ENCODE results near the gene YDJC. TPM values are rescaled to one million over a fixed set of nuclear protein-coding genes. Genes with fewer than 3 reads are reported as not detected.
"Not testable (repeated sequence)": the region's sequence is repeated elsewhere in the genome, so short reads cannot be mapped to it uniquely, and the experiment has no call there.

YDJC gene
- polyA plus RNA-seq, 1 experiment, result 20.0 TPM

DNA sequence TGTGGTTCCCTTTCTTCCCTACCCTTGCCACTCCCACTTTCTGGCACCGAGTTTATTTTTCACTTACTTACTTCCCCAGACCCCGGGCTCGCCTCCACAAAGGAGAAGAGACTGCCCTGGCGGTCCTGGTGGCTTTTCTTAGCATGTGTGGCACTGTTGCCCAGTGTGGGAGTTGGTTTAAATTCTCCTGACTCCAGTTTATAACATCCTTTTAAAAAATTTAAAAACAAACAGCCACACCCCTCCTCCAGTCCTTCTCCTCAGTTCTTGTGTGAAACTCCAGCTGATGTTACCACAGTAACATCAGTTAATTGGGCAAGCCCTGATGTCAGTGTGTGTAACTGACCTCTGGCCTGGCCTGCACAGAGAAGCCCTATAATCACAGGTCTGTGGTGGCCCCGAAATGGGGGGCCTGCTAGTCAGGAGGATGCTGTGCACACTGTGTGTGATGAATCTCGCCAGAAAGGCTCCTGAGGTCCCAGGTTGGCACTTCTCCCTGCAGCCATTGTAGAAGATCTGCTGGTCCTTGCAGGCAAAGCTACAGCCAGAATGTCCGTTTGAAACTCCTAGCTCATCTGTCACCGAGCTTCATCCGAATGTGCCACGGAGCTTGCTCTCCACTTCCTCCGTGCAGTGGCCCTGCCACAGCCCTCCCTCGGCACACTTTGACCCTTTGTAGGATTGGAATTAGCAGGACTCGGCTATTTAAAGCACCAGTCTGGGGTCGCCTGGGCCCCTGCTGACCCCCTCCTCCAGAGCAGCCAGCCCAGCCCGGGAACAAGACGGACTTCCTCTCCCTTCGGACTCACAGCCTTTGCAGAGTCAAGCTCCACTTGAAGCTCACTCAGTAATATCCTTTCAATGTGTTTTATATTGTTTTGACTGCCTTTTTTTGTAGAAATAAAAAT is 7.6 kb downstream of the YDJC start:
- ChIA-PET CTCF (interaction anchor here (0.8 to 1.9 kb wide), 4 partner anchors 9 to 25 kb away, joined by 3 to 6 read pairs (median 3); no protein-coding TSS in a partner anchor), POLR2A (no interaction called here)
- no peak for DNase-seq (ENCODE audit: low read depth)
- Histone ChIP-seq H3K36me3 (ENCODE audit: control insufficient read depth, insufficient read depth, low read length) (peaks cover 4% of the 10 kb centered on the region), H3K27me3 (ENCODE audit: control insufficient read depth, insufficient read depth, low read length) (no peaks in the 10 kb centered on the region), H3K4me3 (ENCODE audit: low read depth, low read length) (no peak overlapping the region)
- TF ChIP-seq, protein P1, sequence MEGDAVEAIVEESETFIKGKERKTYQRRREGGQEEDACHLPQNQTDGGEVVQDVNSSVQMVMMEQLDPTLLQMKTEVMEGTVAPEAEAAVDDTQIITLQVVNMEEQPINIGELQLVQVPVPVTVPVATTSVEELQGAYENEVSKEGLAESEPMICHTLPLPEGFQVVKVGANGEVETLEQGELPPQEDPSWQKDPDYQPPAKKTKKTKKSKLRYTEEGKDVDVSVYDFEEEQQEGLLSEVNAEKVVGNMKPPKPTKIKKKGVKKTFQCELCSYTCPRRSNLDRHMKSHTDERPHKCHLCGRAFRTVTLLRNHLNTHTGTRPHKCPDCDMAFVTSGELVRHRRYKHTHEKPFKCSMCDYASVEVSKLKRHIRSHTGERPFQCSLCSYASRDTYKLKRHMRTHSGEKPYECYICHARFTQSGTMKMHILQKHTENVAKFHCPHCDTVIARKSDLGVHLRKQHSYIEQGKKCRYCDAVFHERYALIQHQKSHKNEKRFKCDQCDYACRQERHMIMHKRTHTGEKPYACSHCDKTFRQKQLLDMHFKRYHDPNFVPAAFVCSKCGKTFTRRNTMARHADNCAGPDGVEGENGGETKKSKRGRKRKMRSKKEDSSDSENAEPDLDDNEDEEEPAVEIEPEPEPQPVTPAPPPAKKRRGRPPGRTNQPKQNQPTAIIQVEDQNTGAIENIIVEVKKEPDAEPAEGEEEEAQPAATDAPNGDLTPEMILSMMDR (IDR thresholded peaks at IDR 0.05; ENCODE audit: insufficient read depth, low read depth, low read length), result no peak

DNA sequence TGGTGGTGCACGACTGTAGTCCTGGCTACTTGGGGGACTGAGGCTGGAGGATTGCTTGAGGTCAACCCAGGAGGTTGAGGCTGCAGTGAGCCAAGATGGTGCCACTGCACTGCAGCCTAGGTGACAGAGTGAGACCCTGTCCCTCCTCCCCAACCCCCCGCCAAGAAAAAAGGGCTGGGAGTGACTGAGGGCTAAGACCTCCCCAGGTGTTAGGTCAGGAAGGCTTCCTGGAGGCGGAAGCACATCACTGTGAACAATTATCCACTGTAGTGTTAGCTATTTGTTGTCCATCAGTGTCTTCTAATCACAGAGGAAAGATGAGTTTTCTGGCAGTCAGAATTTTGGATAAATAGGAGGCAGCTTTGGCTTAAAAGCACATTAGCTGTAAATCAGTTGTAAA is 8.8 kb downstream of the YDJC start:
- Histone ChIP-seq H3K36me3 (ENCODE audit: control insufficient read depth, insufficient read depth, low read length) (peaks cover 4% of the 10 kb centered on the region), H3K4me3 (ENCODE audit: low read depth, low read length) (no peak overlapping the region), H3K27me3 (ENCODE audit: control insufficient read depth, insufficient read depth, low read length) (no peaks in the 10 kb centered on the region)
- no peak for DNase-seq (ENCODE audit: low read depth)
- ChIA-PET CTCF (interaction anchor here (1.1 kb wide), 1 partner anchor 15 kb away, joined by 3 read pairs; no protein-coding TSS in a partner anchor), POLR2A (no interaction called here)
- TF ChIP-seq, protein P1 (IDR thresholded peaks at IDR 0.05; ENCODE audit: insufficient read depth, low read depth, low read length), result no peak

DNA sequence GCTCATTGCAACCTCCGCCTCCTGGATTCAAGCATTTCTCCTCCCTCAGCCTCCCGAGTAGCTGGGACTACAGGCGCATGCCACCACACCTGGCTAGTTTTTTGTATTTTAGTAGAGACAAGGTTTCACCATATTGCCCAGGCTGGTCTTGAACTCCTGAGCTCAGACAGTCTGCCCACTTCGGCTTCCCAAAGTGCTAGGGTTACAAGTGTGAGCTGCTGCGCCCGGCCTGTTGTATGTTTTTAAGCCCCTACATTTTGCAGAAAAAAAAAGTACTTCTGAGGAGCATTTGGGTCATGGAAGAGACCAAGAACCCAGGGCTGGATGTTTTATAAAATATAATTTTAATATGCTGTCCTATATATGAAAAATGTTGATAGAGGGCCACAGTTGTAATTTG is 12.5 kb downstream of the YDJC start:
- H3K4me3 ChIP-seq (ENCODE audit: low read depth, low read length); DNase-seq (ENCODE audit: low read depth); POLR2A ChIA-PET; H3K27me3 ChIP-seq (ENCODE audit: control insufficient read depth, insufficient read depth, low read length); H3K36me3 ChIP-seq (ENCODE audit: control insufficient read depth, insufficient read depth, low read length): not testable (repeated sequence)
- CTCF ChIA-PET, result interaction anchor here (0.8 to 6.3 kb wide), 4 partner anchors 11 to 24 kb away, joined by 3 to 35 read pairs (median 4); partner anchors contain the start of gene YDJC

DNA sequence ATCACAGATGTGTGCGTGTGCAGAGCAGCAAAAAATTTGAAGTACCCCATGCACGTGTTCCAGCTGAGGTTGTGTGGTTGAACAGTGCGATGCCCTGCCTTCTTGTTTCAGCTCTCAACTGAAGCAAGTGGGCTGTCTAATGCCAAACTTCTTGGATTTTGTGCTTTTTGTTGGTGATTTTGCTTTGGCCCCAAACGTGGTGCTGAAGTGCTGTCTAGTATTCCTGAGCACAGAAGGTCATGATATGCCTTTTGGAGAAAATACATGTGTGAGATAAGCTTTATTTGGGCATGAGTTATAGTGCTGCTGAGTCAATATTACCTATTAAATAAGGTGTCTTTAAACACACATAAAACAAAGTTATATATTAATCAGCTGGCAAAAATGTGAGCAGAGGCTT is 14.1 kb downstream of the YDJC start:
- TF ChIP-seq, protein P1 (IDR thresholded peaks at IDR 0.05; ENCODE audit: insufficient read depth, low read depth, low read length), result no peak
- H3K36me3 ChIP-seq (ENCODE audit: control insufficient read depth, insufficient read depth, low read length), result peaks cover 16% of the 10 kb centered on the region
- H3K27me3 ChIP-seq (ENCODE audit: control insufficient read depth, insufficient read depth, low read length), result no peaks in the 10 kb centered on the region
- no peak for DNase-seq (ENCODE audit: low read depth)
- ChIA-PET CTCF (interaction anchor here (1.7 to 6.3 kb wide), 2 partner anchors 9 to 12 kb away, joined by 4 to 35 read pairs; partner anchors contain the start of gene YDJC), POLR2A (no interaction called here)
- no peak overlapping the region for H3K4me3 ChIP-seq (ENCODE audit: low read depth, low read length)

DNA sequence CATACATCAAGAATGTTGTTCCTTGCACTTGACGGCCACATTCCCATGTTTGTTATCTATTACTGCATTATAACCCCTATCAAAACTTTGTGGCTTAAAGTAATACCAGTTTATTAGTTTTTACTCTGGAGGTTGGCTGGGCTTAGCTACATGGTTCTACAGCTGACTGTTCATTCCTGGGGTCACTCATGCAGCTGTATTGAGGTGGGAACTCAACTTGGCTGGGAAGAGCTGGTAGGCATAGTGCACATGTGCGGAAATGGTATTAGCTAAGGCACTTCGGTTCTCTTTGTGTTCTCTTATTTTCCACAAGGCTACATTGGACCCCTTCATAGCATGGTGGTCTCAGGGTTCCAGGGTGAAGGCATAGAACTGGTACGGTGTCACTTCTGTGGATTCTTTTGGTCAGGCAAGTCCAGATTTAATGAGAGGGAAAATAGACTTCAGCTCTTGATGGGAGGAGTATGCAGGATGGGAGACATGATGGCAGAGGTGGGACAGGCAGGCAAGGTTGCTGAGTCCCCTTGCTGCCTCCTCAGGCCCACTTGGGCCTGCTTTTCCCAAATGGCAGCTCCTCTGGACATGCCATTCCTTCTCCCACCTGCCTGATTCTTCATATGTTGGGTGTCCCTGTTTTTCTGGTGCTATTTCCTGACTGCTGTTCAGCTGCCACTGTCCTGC is 16.1 kb downstream of the YDJC start:
- Histone ChIP-seq H3K4me3 (ENCODE audit: low read depth, low read length) (no peak overlapping the region), H3K36me3 (ENCODE audit: control insufficient read depth, insufficient read depth, low read length) (peaks cover 16% of the 10 kb centered on the region), H3K27me3 (ENCODE audit: control insufficient read depth, insufficient read depth, low read length) (no peaks in the 10 kb centered on the region)
- TF ChIP-seq, protein P1 (IDR thresholded peaks at IDR 0.05; ENCODE audit: insufficient read depth, low read depth, low read length), result no peak
- DNase-seq (ENCODE audit: low read depth), result no peak
- CTCF ChIA-PET, result interaction anchor here (0.7 to 1.4 kb wide), 4 partner anchors 9 to 28 kb away, joined by 3 to 6 read pairs (median 4); partner anchors contain the start of gene SDF2L1
- POLR2A ChIA-PET, result no interaction called here

Measured in BJ (cell line).